PC-3 (cell line): Measurements from ENCODE around the gene ANAPC7. TPM values are rescaled to one million over a fixed set of nuclear protein-coding genes. Genes with fewer than 3 reads are reported as not detected.

Source experiments
- ATAC-seq: fragments of 200-7000 bp; cut with Tn5 transposase; 2 replicates; pipeline ENCODE4 v1.9.1; 2020; ENCODE audit warnings: mild to moderate bottlenecking, moderate library complexity
- BruUV-seq: library from RNA; stranded (reverse); fragments of 400-500 nt; replicated peaks from 2 replicates; lab custom pipeline; 2021; lab: Mats Ljungman, UMichigan
- CTCF ChIA-PET: fragments of 300-600 bp; sonication (Branson Sonifier 250); formaldehyde crosslinking; loops from one replicate; lab custom pipeline; 2022; ENCODE audit warnings: antibody characterized with exemption; lab: Charles Lee
- POLR2A ChIA-PET: fragments of 300-600 bp; sonication (Branson Sonifier 250); formaldehyde crosslinking; loops from one replicate; lab custom pipeline; 2022; ENCODE audit warnings: antibody characterized with exemption; ENCODE audit not compliant: unreplicated experiment; lab: Charles Lee
- DNase-seq: peaks from one replicate; pipeline ENCODE4 v3.0.0-alpha.2; 2015
- H2AFZ ChIP-seq: fragments of 300-600 bp; sonication (generic); 2 replicates; pipeline ENCODE4 v1.6.0; 2016; ENCODE audit warnings: antibody characterized with exemption, low read length
- H3F3A ChIP-seq: fragments of 300-600 bp; sonication (generic); one replicate; pipeline ENCODE4 v1.6.0; 2017; ENCODE audit warnings: antibody characterized with exemption, low read length, control low read depth, mild to moderate bottlenecking; ENCODE audit not compliant: unreplicated experiment
- H3K27ac ChIP-seq: fragments of 300-600 bp; sonication (generic); 2 replicates; pipeline ENCODE4 v1.5.1; 2016; ENCODE audit warnings: mild to moderate bottlenecking, low read length
- H3K27me3 ChIP-seq: fragments of 300-600 bp; sonication (generic); 2 replicates; pipeline ENCODE4 v1.6.1; 2016; ENCODE audit warnings: low read length, mixed read lengths
- H3K36me3 ChIP-seq: fragments of 300-600 bp; sonication (generic); 2 replicates; pipeline ENCODE4 v1.6.1; 2016; ENCODE audit warnings: low read depth, mixed run types, low read length, mixed read lengths
- H3K4me1 ChIP-seq: fragments of 300-600 bp; sonication (generic); 2 replicates; pipeline ENCODE4 v1.5.1; 2016; ENCODE audit warnings: low read length; ENCODE audit not compliant: insufficient read depth
- H3K4me2 ChIP-seq: fragments of 300-600 bp; sonication (generic); 2 replicates; pipeline ENCODE4 v1.6.0; 2016; ENCODE audit warnings: low read length
- H3K4me3 ChIP-seq: fragments of 300-600 bp; sonication (generic); 2 replicates; pipeline ENCODE4 v1.5.1; 2016; ENCODE audit warnings: mild to moderate bottlenecking, low read length, mixed read lengths
- H3K79me2 ChIP-seq: fragments of 300-600 bp; sonication (generic); 2 replicates; pipeline ENCODE4 v1.6.1; 2017; ENCODE audit warnings: low read length, mixed read lengths
- H3K9ac ChIP-seq: fragments of 300-600 bp; sonication (generic); 2 replicates; pipeline ENCODE4 v1.6.0; 2016; ENCODE audit warnings: mild to moderate bottlenecking, low read length
- H3K9me2 ChIP-seq: fragments of 300-600 bp; sonication (generic); replicated peaks from 2 replicates; pipeline ENCODE4 v1.6.1; 2016; ENCODE audit warnings: mixed run types, low read length, mixed read lengths
- H3K9me3 ChIP-seq: fragments of 300-600 bp; sonication (generic); 2 replicates; pipeline ENCODE4 v1.6.1; 2016; ENCODE audit warnings: low read length, mixed read lengths
- H4K20me1 ChIP-seq: fragments of 300-600 bp; sonication (generic); 2 replicates; pipeline ENCODE4 v1.6.1; 2016; ENCODE audit warnings: low read length, mixed read lengths
- CTCF ChIP-seq: fragments of 300-600 bp; sonication (generic); conservative IDR thresholded peaks from 2 replicates; pipeline ENCODE4 v1.5.1; 2017; ENCODE audit warnings: antibody characterized with exemption, low read depth, mild to moderate bottlenecking, low read length
- EZH2 ChIP-seq: fragments of 300-600 bp; sonication (generic); IDR thresholded peaks from one replicate; pipeline ENCODE4 v1.6.1; 2017; ENCODE audit warnings: antibody characterized with exemption, mild to moderate bottlenecking, low read length; ENCODE audit not compliant: unreplicated experiment
- EZH2phosphoT487 ChIP-seq: fragments of 300-600 bp; sonication (generic); IDR thresholded peaks from 2 replicates; pipeline ENCODE4 v1.6.1; 2018; ENCODE audit warnings: mild to moderate bottlenecking, antibody characterized with exemption, low read length, borderline replicate concordance
- intact Hi-C: fragments of 100-400 bp; cut with micrococcal nuclease; formaldehyde crosslinking; loops from 2 replicates; pipeline ENCODE4 v1.9.0; 2023
- total RNA-seq: library from RNA; depleted of rRNA; stranded (reverse); fragments of >200 nt; gene quantifications from 2 replicates; pipeline ENCODE4 v1.2.3, GENCODE V29; 2014

The ANAPC7 gene
- total RNA-seq, 1 experiment from 2014 or later = 80.5 TPM

GRCh38 chr12:110365489-110366320 is 37.8 kb downstream of the ANAPC7 start:
- no peak overlapping the region for H3K4me2 ChIP-seq
- ChIA-PET CTCF (interaction anchor here (0.6 kb wide), 1 partner anchor 185 kb away, joined by 15 read pairs; no protein-coding TSS in a partner anchor), POLR2A (no interaction called here)
- no peaks in the 10 kb centered on the region for H3K4me1 ChIP-seq
- no peaks in the 10 kb centered on the region for H4K20me1 ChIP-seq
- H3K27ac ChIP-seq = no peak overlapping the region
- H2AFZ ChIP-seq = no peak overlapping the region
- H3K9ac ChIP-seq = no peak overlapping the region
- H3F3A ChIP-seq = no peaks in the 10 kb centered on the region
- TF ChIP-seq EZH2phosphoT487 = no peak
- no peak for TF ChIP-seq EZH2
- no peak for TF ChIP-seq CTCF
- ATAC-seq (peak; percentile 16; the same call in 1 of the 2 replicates), DNase-seq (no peak)
- no peak overlapping the region for H3K4me3 ChIP-seq
- no TSS peak for BruUV-seq
- no peaks in the 10 kb centered on the region for H3K27me3 ChIP-seq
- intact Hi-C loops = no loop called here
- H3K9me2 ChIP-seq = no peaks in the 10 kb centered on the region
- H3K9me3 ChIP-seq = no peaks in the 10 kb centered on the region
- H3K79me2 ChIP-seq = no peaks in the 10 kb centered on the region
- H3K36me3 ChIP-seq = peaks cover 3% of the 10 kb centered on the region; the same call in 1 of the 2 replicates

DNA sequence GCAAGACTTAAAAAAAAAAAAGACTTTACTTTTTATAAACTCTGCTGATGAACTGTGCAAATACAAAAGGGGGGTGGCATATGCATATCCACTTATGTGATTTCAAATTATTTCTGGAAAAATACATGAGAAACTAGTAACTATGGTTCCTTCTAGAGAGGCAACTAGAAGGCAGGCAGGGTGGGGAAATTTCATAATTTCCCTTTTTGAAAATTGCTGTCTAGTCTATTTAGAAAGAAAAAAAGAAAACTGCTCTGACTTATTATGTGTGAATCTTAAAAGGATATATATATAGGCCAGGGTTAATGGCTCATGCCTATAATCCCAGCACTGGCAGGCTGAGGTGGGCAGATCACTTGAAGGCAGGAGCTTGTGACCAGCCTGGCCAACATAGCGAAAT is 42.3 kb downstream of the ANAPC7 start:
- Histone ChIP-seq H3K27me3 (no peaks in the 10 kb centered on the region), H3K4me3 (no peak overlapping the region), H3K36me3 (no peaks in the 10 kb centered on the region), H3K4me1 (no peaks in the 10 kb centered on the region), H3K79me2 (no peaks in the 10 kb centered on the region), H3K4me2 (no peak overlapping the region), H3K27ac (no peak overlapping the region), H3F3A (no peaks in the 10 kb centered on the region), H4K20me1 (no peaks in the 10 kb centered on the region), H3K9me3 (no peaks in the 10 kb centered on the region), H2AFZ (no peak overlapping the region), H3K9ac (no peak overlapping the region), H3K9me2 (no peaks in the 10 kb centered on the region)
- CTCF ChIA-PET = interaction anchor here (0.6 kb wide), 1 partner anchor 9 kb away, joined by 3 read pairs; no protein-coding TSS in a partner anchor
- POLR2A ChIA-PET = no interaction called here
- ATAC-seq (no peak), DNase-seq (no peak)
- intact Hi-C loops = no loop called here
- BruUV-seq = no TSS peak
- no peak for TF ChIP-seq CTCF
- TF ChIP-seq EZH2 = no peak
- TF ChIP-seq EZH2phosphoT487 = no peak
